DOHH2 (cell line): ENCODE data around the gene SBF1.

Experiments used
- H3F3A ChIP-seq: fragments of 200-600 bp; sonication (generic), shearing (Covaris generic); 2 replicates; pipeline ENCODE4 v1.6.0; 2016; ENCODE audit warnings: antibody characterized with exemption, mild to moderate bottlenecking; ENCODE audit not compliant: control insufficient read depth, insufficient read depth
- H3K27ac ChIP-seq: fragments of 200-600 bp; sonication (generic); 2 replicates; pipeline ENCODE4 v1.5.1; 2014; ENCODE audit warnings: low read depth, mild to moderate bottlenecking, low read length, moderate library complexity
- H3K27me3 ChIP-seq: fragments of 200-600 bp; sonication (generic); 2 replicates; pipeline ENCODE4 v1.6.1; 2014; ENCODE audit warnings: mild to moderate bottlenecking, low read length, mixed read lengths; ENCODE audit not compliant: control insufficient read depth
- H3K36me3 ChIP-seq: fragments of 200-600 bp; sonication (generic); 2 replicates; pipeline ENCODE4 v1.6.1; 2014; ENCODE audit warnings: mild to moderate bottlenecking, low read length, moderate library complexity, mixed read lengths; ENCODE audit not compliant: control insufficient read depth
- H3K4me1 ChIP-seq: fragments of 200-600 bp; sonication (generic); 2 replicates; pipeline ENCODE4 v1.6.1; 2014; ENCODE audit warnings: mild to moderate bottlenecking, low read length, mixed read lengths; ENCODE audit not compliant: control insufficient read depth
- H3K4me2 ChIP-seq: fragments of 200-600 bp; sonication (generic); 2 replicates; pipeline ENCODE4 v1.6.0; 2014; ENCODE audit warnings: mild to moderate bottlenecking, low read length, moderate library complexity
- H3K4me3 ChIP-seq: fragments of 200-600 bp; sonication (generic); 2 replicates; pipeline ENCODE4 v1.5.1; 2014; ENCODE audit warnings: mild to moderate bottlenecking, low read length, mixed read lengths
- H3K79me2 ChIP-seq: fragments of 200-600 bp; sonication (generic); 2 replicates; pipeline ENCODE4 v1.6.1; 2014; ENCODE audit warnings: mild to moderate bottlenecking, low read length, mixed read lengths; ENCODE audit not compliant: control insufficient read depth
- H3K9me2 ChIP-seq: fragments of 200-600 bp; sonication (generic); replicated peaks from 2 replicates; pipeline ENCODE4 v1.6.1; 2014; ENCODE audit warnings: mild to moderate bottlenecking, low read length, mixed read lengths; ENCODE audit not compliant: control insufficient read depth
- H3K9me3 ChIP-seq: fragments of 200-600 bp; sonication (generic); 2 replicates; pipeline ENCODE4 v1.6.1; 2014; ENCODE audit warnings: antibody characterized with exemption, low read length, mixed read lengths; ENCODE audit not compliant: control insufficient read depth, insufficient read depth
- H4K20me1 ChIP-seq: fragments of 200-600 bp; sonication (generic); 2 replicates; pipeline ENCODE4 v1.6.0; 2014; ENCODE audit warnings: low read depth, mild to moderate bottlenecking, antibody characterized with exemption, low read length, moderate library complexity; ENCODE audit not compliant: control insufficient read depth, insufficient read depth
- EZH2phosphoT487 ChIP-seq: fragments of 200-600 bp; sonication (generic); IDR thresholded peaks from 2 replicates; pipeline ENCODE4 v1.6.1; 2017; ENCODE audit warnings: borderline replicate concordance, mild to moderate bottlenecking, antibody characterized with exemption, low read length, moderate library complexity, mixed read lengths
- TF ChIP-seq, protein P1 (sequence below): fragments of 200-600 bp; sonication (generic); IDR thresholded peaks from one replicate; pipeline ENCODE4 v1.5.1; 2014; ENCODE audit warnings: antibody characterized with exemption, mild to moderate bottlenecking, low read depth, low read length; ENCODE audit not compliant: poor library complexity, severe bottlenecking

The SBF1 gene

DNA sequence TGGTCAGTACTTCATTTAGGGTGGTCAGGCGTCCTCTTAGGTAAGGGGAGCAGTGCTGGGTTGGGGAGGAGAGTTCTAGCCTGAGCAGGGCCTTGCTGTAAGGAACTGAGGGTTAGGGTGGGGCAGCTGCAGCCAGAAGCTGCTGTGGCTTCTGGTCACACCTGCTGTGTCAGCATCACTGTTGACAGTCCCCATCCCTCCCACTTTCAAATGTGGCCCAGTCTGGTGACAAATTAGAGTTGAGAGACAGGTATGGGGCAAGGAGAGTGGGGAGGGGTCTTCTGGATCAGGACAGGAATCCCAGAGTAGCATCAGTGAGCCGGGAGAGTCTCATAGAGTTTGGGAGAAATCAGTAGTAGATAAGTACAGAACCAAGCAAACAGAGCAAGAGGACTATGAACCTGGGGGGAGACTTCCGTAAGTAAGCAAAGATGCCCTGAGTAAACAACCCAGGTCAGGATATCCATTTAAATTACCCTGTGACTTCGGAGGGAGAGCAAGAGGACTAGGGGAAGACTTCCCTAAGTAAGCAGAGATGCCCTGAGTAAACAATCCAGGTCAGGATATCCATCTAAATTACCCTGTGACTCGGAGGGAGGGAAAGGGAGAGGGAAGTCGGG is 78.0 kb downstream of the SBF1 start:
- no peak for TF ChIP-seq EZH2phosphoT487
- TF ChIP-seq, protein P1, sequence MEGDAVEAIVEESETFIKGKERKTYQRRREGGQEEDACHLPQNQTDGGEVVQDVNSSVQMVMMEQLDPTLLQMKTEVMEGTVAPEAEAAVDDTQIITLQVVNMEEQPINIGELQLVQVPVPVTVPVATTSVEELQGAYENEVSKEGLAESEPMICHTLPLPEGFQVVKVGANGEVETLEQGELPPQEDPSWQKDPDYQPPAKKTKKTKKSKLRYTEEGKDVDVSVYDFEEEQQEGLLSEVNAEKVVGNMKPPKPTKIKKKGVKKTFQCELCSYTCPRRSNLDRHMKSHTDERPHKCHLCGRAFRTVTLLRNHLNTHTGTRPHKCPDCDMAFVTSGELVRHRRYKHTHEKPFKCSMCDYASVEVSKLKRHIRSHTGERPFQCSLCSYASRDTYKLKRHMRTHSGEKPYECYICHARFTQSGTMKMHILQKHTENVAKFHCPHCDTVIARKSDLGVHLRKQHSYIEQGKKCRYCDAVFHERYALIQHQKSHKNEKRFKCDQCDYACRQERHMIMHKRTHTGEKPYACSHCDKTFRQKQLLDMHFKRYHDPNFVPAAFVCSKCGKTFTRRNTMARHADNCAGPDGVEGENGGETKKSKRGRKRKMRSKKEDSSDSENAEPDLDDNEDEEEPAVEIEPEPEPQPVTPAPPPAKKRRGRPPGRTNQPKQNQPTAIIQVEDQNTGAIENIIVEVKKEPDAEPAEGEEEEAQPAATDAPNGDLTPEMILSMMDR: no peak
- no peaks in the 10 kb centered on the region for H3K9me2 ChIP-seq
- H3K9me3 ChIP-seq: no peaks in the 10 kb centered on the region
- H3K4me3 ChIP-seq: no peak overlapping the region
- H3K27ac ChIP-seq: no peak overlapping the region
- H4K20me1 ChIP-seq: no peaks in the 10 kb centered on the region
- H3K27me3 ChIP-seq: no peaks in the 10 kb centered on the region
- H3K4me2 ChIP-seq: no peak overlapping the region
- H3K36me3 ChIP-seq: peaks cover 59% of the 10 kb centered on the region
- H3K4me1 ChIP-seq: peaks cover 9% of the 10 kb centered on the region
- H3K79me2 ChIP-seq: peaks cover 52% of the 10 kb centered on the region
- H3F3A ChIP-seq: no peaks in the 10 kb centered on the region
